LNCAP (cell line): ENCODE measurements around the gene CDK5R1.

ENCODE experiments used
- CTCF ChIP-seq: fragments of 450-650 bp; IDR thresholded peaks from 2 replicates; pipeline ENCODE4 v1.5.1; 2017; ENCODE audit warnings: mild to moderate bottlenecking

CDK5R1 gene

GRCh38 chr17:32461498-32461852, 25.3 kb upstream of the CDK5R1 start:
- TF ChIP-seq CTCF, result no peak

GRCh38 chr17:32461853-32462617, 24.8 kb upstream of the CDK5R1 start:
- peak; percentile 59 for TF ChIP-seq CTCF

GRCh38 chr17:32463304-32463703, 23.5 kb upstream of the CDK5R1 start:
- no peak for TF ChIP-seq CTCF

- no peak for TF ChIP-seq CTCF
These were observed 22.4 kb upstream of the CDK5R1 start for GRCh38 chr17:32464374-32464773.

- no peak for TF ChIP-seq CTCF
These were observed 18.8 kb upstream of the CDK5R1 start for GRCh38 chr17:32467949-32468348.

GRCh38 chr17:32470405-32471167, 16.2 kb upstream of the CDK5R1 start:
- TF ChIP-seq CTCF, result no peak

- no peak for TF ChIP-seq CTCF
These were observed 15.1 kb upstream of the CDK5R1 start for GRCh38 chr17:32471652-32472051.
